K562 (cell line): ENCODE data around the gene PARK7. TPM values are rescaled to one million over a fixed set of nuclear protein-coding genes. Genes with fewer than 3 reads are reported as not detected.

ENCODE experiments used
- ETS1 ChIP-seq: conservative IDR thresholded peaks from 2 replicates; pipeline ENCODE4 v1.6.1; 2011; ENCODE audit warnings: low read depth, mild to moderate bottlenecking, low read length; ENCODE audit not compliant: control insufficient read depth
- FOSL1 ChIP-seq: fragments of 200-800 bp; sonication (Bioruptor generic); conservative IDR thresholded peaks from 2 replicates; pipeline ENCODE4 v1.6.1; 2016; ENCODE audit warnings: missing genetic modification characterization, missing compliant biosample characterization
- FOXP1 ChIP-seq: sonication (generic); formaldehyde crosslinking; IDR thresholded peaks from 2 replicates; pipeline ENCODE4 v1.8.0; 2022; ENCODE audit warnings: mild to moderate bottlenecking, missing genetic modification reagents
- MBD2 ChIP-seq: sonication (generic); IDR thresholded peaks from 2 replicates; pipeline ENCODE4 v1.6.1; 2016; ENCODE audit warnings: low read depth, borderline replicate concordance
- MCM5 ChIP-seq: fragments of 450-650 bp; IDR thresholded peaks from 2 replicates; pipeline ENCODE4 v1.6.1; 2016; ENCODE audit warnings: low read depth
- MEF2D ChIP-seq: conservative IDR thresholded peaks from 2 replicates; pipeline ENCODE4 v1.6.1; 2016; ENCODE audit warnings: low read depth, missing genetic modification characterization, missing compliant biosample characterization
- RREB1 ChIP-seq: fragments of 250-450 bp; sonication (Bioruptor Pico); IDR thresholded peaks from 2 replicates; pipeline ENCODE4 v1.4.0; 2020
- SMAD1 ChIP-seq: fragments of 150-350 bp; IDR thresholded peaks from 2 replicates; pipeline ENCODE4 v1.6.1; 2014; ENCODE audit warnings: low read length, low read depth; ENCODE audit not compliant: partially characterized antibody
- SNAPC5 ChIP-seq: fragments of 250-450 bp; sonication (Bioruptor Pico); IDR thresholded peaks from 2 replicates; pipeline ENCODE4 v1.8.0; 2021; ENCODE audit warnings: moderate library complexity, mild to moderate bottlenecking, inconsistent platforms
- TAL1 ChIP-seq: fragments of 450-650 bp; IDR thresholded peaks from 2 replicates; pipeline ENCODE4 v1.6.1; 2016; ENCODE audit warnings: mild to moderate bottlenecking
- TBL1XR1 ChIP-seq, 2 experiments: IDR thresholded peaks; 2 replicates each; pipeline ENCODE4 v1.6.1; 2012; ENCODE audit warnings: improper control_type of control experiment in 2 of 2, low read length in 2 of 2, mild to moderate bottlenecking in 1 of 2
- TBP ChIP-seq: optimal IDR thresholded peaks from 2 replicates; pipeline ENCODE3; 2011; ENCODE audit warnings: low read depth, low read length, improper control_type of control experiment
- TOE1 ChIP-seq, 2 experiments: fragments of 450-650 bp in 1 of 2; sonication (generic) in 1 of 2; formaldehyde crosslinking in 1 of 2; IDR thresholded peaks; 2 replicates each; pipeline versions ENCODE4 v1.7.1 to v1.8.0; 2016 to 2022; ENCODE audit warnings: borderline replicate concordance in 2 of 2, mild to moderate bottlenecking in 2 of 2, antibody characterized with exemption in 1 of 2, inconsistent platforms in 1 of 2, low read depth in 1 of 2, missing genetic modification reagents in 1 of 2, moderate library complexity in 1 of 2
- YY1 ChIP-seq, 3 experiments: IDR thresholded peaks; 2 replicates each; pipeline ENCODE4 v1.6.1; 2011; ENCODE audit warnings: low read length in 2 of 3, mild to moderate bottlenecking in 2 of 3, moderate library complexity in 2 of 3, borderline replicate concordance in 1 of 3, control low read depth in 1 of 3, low read depth in 1 of 3; ENCODE audit not compliant: insufficient read depth in 3 of 3, insufficient replicate concordance in 2 of 3, control insufficient read depth in 1 of 3, insufficient read length in 1 of 3; ENCODE audit errors: extremely low read depth in 1 of 3
- ZBTB12 ChIP-seq: fragments of 250-450 bp; sonication (Bioruptor Pico); IDR thresholded peaks from 2 replicates; pipeline ENCODE4 v1.4.0; 2020
- ZC3H8 ChIP-seq: fragments of 450-650 bp; IDR thresholded peaks from 2 replicates; pipeline ENCODE4 v1.6.1; 2017
- ZNF445 ChIP-seq: fragments of 250-450 bp; sonication (Bioruptor Pico); IDR thresholded peaks from 2 replicates; pipeline ENCODE4 v1.4.0; 2020; ENCODE audit warnings: low read depth, mild to moderate bottlenecking, moderate library complexity
- ZNF764 ChIP-seq: fragments of 250-450 bp; sonication (Bioruptor Pico); IDR thresholded peaks from 2 replicates; pipeline ENCODE4 v1.4.0; 2020; ENCODE audit warnings: low read depth, mild to moderate bottlenecking, moderate library complexity
- polyA plus RNA-seq, 8 experiments: library from polyadenylated mRNA; depleted of rRNA in 4 of 8; stranded (reverse) in 5 of 8; unstranded in 3 of 8; fragments of >200 nt; fragmentation: Nextera tagmentation in 2 of 8; fragmentation: Illumina TruSeq in 1 of 8; extraction: Ambion mirVana in 2 of 8; extraction: Trizol in 1 of 8; gene quantifications; 2 replicates each; pipeline versions ENCODE4 v1.2.1 to v1.2.3, GENCODE V29; 2011 to 2014; ENCODE audit warnings: inconsistent platforms in 1 of 8, missing spikeins in 1 of 8
- total RNA-seq, 7 experiments: library from RNA; depleted of rRNA in 6 of 7; stranded (reverse); fragments of >200 nt in 6 of 7; fragmentation: Illumina TruSeq in 2 of 7; extraction: Trizol in 2 of 7; gene quantifications; 2 replicates each; pipeline versions ENCODE4 v1.2.1 to v1.2.3, GENCODE V29; 2011 to 2021; ENCODE audit warnings: low replicate concordance in 1 of 7

The PARK7 gene
- total and polyA plus RNA-seq, 9 of the 15 experiments (the other 6 are each of a cell fraction or from before 2014, with no cell fraction given), result 374 to 1,298 (median 484) TPM

- TF ChIP-seq TBP, result no peak
- TF ChIP-seq ZNF764 (CRISPR knock-in tag), result no peak
- no peak; the same call in 1 of the 2 replicates for TF ChIP-seq MEF2D (tag)
- TF ChIP-seq SNAPC5 (CRISPR knock-in tag), result no peak
- peak in 1 of 2 experiments; percentile 91; a peak in 2 of 4 replicates for TF ChIP-seq TBL1XR1 (IDR thresholded peaks at IDR 0.05; ENCODE audit: low read length in 2 of 2)
- TF ChIP-seq ZBTB12, result 0 out of 2 replicates have a peak, but pooled peaks have one; percentile 29
- TF ChIP-seq MBD2, result peak; percentile 63; the same call in 1 of the 2 replicates
- TF ChIP-seq RREB1 (CRISPR knock-in tag), result 0 out of 2 replicates have a peak, but pooled peaks have one; percentile 71
- no peak for TF ChIP-seq ZC3H8
- peak; percentile 93 for TF ChIP-seq ETS1
- no peak for TF ChIP-seq SMAD1
- no peak for TF ChIP-seq MCM5
- peak; percentile 86 for TF ChIP-seq TAL1
- TF ChIP-seq ZNF445 (CRISPR knock-in tag), result no peak
- TF ChIP-seq FOXP1, result no peak
- peak in 2 of 3 experiments; percentile 44 to 47 for TF ChIP-seq YY1 (IDR thresholded peaks at IDR 0.05; ENCODE audit: borderline replicate concordance in 1 of 3, control insufficient read depth in 1 of 3, extremely low read depth in 1 of 3, insufficient read depth in 3 of 3, insufficient read length in 1 of 3, insufficient replicate concordance in 2 of 3, low read depth in 1 of 3, low read length in 2 of 3)
- TF ChIP-seq TOE1 (IDR thresholded peaks at IDR 0.05; ENCODE audit: borderline replicate concordance), result peak; percentile 77
- TF ChIP-seq TOE1 (CRISPR knock-in tag; IDR thresholded peaks at IDR 0.05; ENCODE audit: borderline replicate concordance, low read depth), result no peak
- peak; percentile 98 for TF ChIP-seq FOSL1
Observed at GRCh38 chr1:8004803-8005573, 43.5 kb downstream of the PARK7 start (continued).
